Measurements from ENCODE around the gene WNT1. TPM values are rescaled to one million over a fixed set of nuclear protein-coding genes. Genes with fewer than 3 reads are reported as not detected.

Gene WNT1
- total and polyA plus RNA-seq, 8 donors = not detected

GRCh38 chr12:48999371-49000131, 21.4 kb downstream of the WNT1 start, which contains the start of gene DDN:
Gene DDN, minus strand, starts transcription at chr12:48999375. Its CDS starts 88 bp downstream, at chr12:48999287.
- Histone ChIP-seq H3K36me3 (peaks cover 19 to 44% (median 43%) of the 10 kb centered on the region in 4 donors), H3K4me1 (peaks cover 38 to 52% (median 50%) of the 10 kb centered on the region in 4 donors), H3K27ac (peak within 1 kb of the TSS in 2 of 5 donors; percentile 23 to 56), H3K9me3 (no peaks in the 10 kb centered on the region), H3K27me3 (peaks cover 12 to 93% (median 41%) of the 10 kb centered on the region in 3 donors), H3K4me3 (peak within 1 kb of the TSS; percentile 49 to 69 (median 56))
- WGBS, 5 donors = 1 to 6% (median 1%) methylated on average over 13 to 30 of the region's 30 CpGs
- peak; percentile 46 to 79 for DNase-seq
- TF ChIP-seq CTCF (IDR thresholded peaks at IDR 0.05) (no peak), POLR2AphosphoS5 (IDR thresholded peaks at IDR 0.05) (peak in 1 of 3 donors; percentile 19)
- intact Hi-C loops (cut with DNase I; ENCODE audit: low total_unique reads) = no loop called here

GRCh38 chr12:49000346-49000745, 22.2 kb downstream of the WNT1 start:
- TF ChIP-seq CTCF (IDR thresholded peaks at IDR 0.05) = no peak
- no peak for TF ChIP-seq POLR2AphosphoS5 (IDR thresholded peaks at IDR 0.05)
- TF ChIP-seq EP300 (IDR thresholded peaks at IDR 0.05) = no peak
- TF ChIP-seq POLR2A (IDR thresholded peaks at IDR 0.05) = no peak
- DNase-seq = peak in 1 of 2 donors; percentile 26
- WGBS, 5 donors = 65 to 88% (median 86%) methylated on average over 2 of the region's 2 CpGs
- Histone ChIP-seq H3K27ac (no peak overlapping the region), H3K4me3 (no peak overlapping the region), H3K4me1 (peaks cover 38 to 45% (median 42%) of the 10 kb centered on the region in 4 donors), H3K36me3 (peaks cover 27 to 52% (median 50%) of the 10 kb centered on the region in 4 donors), H3K9me3 (no peaks in the 10 kb centered on the region), H3K27me3 (peaks cover 12 to 90% (median 33%) of the 10 kb centered on the region in 3 donors)
- intact Hi-C loops (cut with DNase I; ENCODE audit: low total_unique reads) = no loop called here

- H3K27ac ChIP-seq = no peak overlapping the region
- H3K4me3 ChIP-seq = no peak overlapping the region
- WGBS, 5 donors = 73 to 94% (median 86%) methylated on average over 1 of the region's 1 CpG
- no peak for DNase-seq
- H3K4me1 ChIP-seq = no peaks in the 10 kb centered on the region
- peaks cover 34 to 89% (median 84%) of the 10 kb centered on the region in 4 donors for H3K36me3 ChIP-seq
- TF ChIP-seq CTCF (IDR thresholded peaks at IDR 0.05) = no peak
- TF ChIP-seq POLR2AphosphoS5 (IDR thresholded peaks at IDR 0.05) = no peak
- TF ChIP-seq POLR2A (IDR thresholded peaks at IDR 0.05) = no peak
- TF ChIP-seq EP300 (IDR thresholded peaks at IDR 0.05) = no peak
- no peaks in the 10 kb centered on the region for H3K9me3 ChIP-seq
- H3K27me3 ChIP-seq = peaks cover 0 to 13% (median 0%) of the 10 kb centered on the region in 3 donors
- intact Hi-C loops (cut with DNase I; ENCODE audit: low total_unique reads) = no loop called here
Observed at GRCh38 chr12:49008943-49009342, 30.8 kb downstream of the WNT1 start.

- Histone ChIP-seq H3K4me3 (no peak overlapping the region), H3K4me1 (peaks cover 0 to under 1% (median 0%) of the 10 kb centered on the region in 4 donors), H3K9me3 (no peaks in the 10 kb centered on the region), H3K27ac (no peak overlapping the region), H3K36me3 (peaks cover 21 to 77% (median 71%) of the 10 kb centered on the region in 4 donors), H3K27me3 (peaks cover 0 to 5% (median 0%) of the 10 kb centered on the region in 3 donors)
- 70 to 88% (median 86%) methylated on average over 3 of the region's 3 CpGs for WGBS, 5 donors
- no peak for TF ChIP-seq EP300 (IDR thresholded peaks at IDR 0.05)
- TF ChIP-seq POLR2A (IDR thresholded peaks at IDR 0.05) = no peak
- no peak for TF ChIP-seq CTCF (IDR thresholded peaks at IDR 0.05)
- no peak for TF ChIP-seq POLR2AphosphoS5 (IDR thresholded peaks at IDR 0.05)
- intact Hi-C loops (cut with DNase I; ENCODE audit: low total_unique reads) = no loop called here
- DNase-seq = no peak
Observed at GRCh38 chr12:49010092-49010668, 32.1 kb downstream of the WNT1 start.
